ENCODE results near the gene RASGRF2. TPM values are rescaled to one million over a fixed set of nuclear protein-coding genes. Genes with fewer than 3 reads are reported as not detected.

The RASGRF2 gene
- total and polyA plus RNA-seq, 2 of the 8 experiments (the other 6 are each of a cell fraction or from before 2014, with no cell fraction given): 2.6 to 29.5 TPM

DNA sequence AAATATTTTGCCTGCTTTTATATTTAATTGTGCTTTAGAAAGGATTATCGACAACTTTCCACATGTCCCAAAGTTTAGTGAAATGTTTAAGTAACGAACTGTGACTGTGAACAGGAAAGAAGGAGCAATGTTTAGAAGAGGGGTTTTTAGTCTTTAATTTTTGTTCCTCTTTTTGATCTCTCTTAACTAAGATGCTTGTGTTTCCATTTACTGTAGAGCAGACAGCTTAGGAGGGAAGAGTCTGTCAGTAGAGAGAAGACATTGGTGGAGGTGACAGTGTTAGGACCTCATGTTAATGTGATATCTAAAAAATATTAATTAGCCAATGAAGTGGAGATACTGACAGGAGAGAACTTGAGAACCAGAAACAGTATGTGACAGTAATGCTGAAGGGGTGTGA, 92.2 kb downstream of the RASGRF2 start (continued):
- TF ChIP-seq, protein P1, sequence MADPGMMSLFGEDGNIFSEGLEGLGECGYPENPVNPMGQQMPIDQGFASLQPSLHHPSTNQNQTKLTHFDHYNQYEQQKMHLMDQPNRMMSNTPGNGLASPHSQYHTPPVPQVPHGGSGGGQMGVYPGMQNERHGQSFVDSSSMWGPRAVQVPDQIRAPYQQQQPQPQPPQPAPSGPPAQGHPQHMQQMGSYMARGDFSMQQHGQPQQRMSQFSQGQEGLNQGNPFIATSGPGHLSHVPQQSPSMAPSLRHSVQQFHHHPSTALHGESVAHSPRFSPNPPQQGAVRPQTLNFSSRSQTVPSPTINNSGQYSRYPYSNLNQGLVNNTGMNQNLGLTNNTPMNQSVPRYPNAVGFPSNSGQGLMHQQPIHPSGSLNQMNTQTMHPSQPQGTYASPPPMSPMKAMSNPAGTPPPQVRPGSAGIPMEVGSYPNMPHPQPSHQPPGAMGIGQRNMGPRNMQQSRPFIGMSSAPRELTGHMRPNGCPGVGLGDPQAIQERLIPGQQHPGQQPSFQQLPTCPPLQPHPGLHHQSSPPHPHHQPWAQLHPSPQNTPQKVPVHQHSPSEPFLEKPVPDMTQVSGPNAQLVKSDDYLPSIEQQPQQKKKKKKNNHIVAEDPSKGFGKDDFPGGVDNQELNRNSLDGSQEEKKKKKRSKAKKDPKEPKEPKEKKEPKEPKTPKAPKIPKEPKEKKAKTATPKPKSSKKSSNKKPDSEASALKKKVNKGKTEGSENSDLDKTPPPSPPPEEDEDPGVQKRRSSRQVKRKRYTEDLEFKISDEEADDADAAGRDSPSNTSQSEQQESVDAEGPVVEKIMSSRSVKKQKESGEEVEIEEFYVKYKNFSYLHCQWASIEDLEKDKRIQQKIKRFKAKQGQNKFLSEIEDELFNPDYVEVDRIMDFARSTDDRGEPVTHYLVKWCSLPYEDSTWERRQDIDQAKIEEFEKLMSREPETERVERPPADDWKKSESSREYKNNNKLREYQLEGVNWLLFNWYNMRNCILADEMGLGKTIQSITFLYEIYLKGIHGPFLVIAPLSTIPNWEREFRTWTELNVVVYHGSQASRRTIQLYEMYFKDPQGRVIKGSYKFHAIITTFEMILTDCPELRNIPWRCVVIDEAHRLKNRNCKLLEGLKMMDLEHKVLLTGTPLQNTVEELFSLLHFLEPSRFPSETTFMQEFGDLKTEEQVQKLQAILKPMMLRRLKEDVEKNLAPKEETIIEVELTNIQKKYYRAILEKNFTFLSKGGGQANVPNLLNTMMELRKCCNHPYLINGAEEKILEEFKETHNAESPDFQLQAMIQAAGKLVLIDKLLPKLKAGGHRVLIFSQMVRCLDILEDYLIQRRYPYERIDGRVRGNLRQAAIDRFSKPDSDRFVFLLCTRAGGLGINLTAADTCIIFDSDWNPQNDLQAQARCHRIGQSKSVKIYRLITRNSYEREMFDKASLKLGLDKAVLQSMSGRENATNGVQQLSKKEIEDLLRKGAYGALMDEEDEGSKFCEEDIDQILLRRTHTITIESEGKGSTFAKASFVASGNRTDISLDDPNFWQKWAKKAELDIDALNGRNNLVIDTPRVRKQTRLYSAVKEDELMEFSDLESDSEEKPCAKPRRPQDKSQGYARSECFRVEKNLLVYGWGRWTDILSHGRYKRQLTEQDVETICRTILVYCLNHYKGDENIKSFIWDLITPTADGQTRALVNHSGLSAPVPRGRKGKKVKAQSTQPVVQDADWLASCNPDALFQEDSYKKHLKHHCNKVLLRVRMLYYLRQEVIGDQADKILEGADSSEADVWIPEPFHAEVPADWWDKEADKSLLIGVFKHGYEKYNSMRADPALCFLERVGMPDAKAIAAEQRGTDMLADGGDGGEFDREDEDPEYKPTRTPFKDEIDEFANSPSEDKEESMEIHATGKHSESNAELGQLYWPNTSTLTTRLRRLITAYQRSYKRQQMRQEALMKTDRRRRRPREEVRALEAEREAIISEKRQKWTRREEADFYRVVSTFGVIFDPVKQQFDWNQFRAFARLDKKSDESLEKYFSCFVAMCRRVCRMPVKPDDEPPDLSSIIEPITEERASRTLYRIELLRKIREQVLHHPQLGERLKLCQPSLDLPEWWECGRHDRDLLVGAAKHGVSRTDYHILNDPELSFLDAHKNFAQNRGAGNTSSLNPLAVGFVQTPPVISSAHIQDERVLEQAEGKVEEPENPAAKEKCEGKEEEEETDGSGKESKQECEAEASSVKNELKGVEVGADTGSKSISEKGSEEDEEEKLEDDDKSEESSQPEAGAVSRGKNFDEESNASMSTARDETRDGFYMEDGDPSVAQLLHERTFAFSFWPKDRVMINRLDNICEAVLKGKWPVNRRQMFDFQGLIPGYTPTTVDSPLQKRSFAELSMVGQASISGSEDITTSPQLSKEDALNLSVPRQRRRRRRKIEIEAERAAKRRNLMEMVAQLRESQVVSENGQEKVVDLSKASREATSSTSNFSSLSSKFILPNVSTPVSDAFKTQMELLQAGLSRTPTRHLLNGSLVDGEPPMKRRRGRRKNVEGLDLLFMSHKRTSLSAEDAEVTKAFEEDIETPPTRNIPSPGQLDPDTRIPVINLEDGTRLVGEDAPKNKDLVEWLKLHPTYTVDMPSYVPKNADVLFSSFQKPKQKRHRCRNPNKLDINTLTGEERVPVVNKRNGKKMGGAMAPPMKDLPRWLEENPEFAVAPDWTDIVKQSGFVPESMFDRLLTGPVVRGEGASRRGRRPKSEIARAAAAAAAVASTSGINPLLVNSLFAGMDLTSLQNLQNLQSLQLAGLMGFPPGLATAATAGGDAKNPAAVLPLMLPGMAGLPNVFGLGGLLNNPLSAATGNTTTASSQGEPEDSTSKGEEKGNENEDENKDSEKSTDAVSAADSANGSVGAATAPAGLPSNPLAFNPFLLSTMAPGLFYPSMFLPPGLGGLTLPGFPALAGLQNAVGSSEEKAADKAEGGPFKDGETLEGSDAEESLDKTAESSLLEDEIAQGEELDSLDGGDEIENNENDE (IDR thresholded peaks at IDR 0.05; ENCODE audit: insufficient replicate concordance, low read length): no peak
- no peak for TF ChIP-seq RAD21 (IDR thresholded peaks at IDR 0.05 in 1 of 2, conservative IDR thresholded peaks at IDR 0.05 in 1 of 2; ENCODE audit: low read depth in 2 of 2, low read length in 2 of 2)
- no peak for TF ChIP-seq KDM4A (IDR thresholded peaks at IDR 0.05; ENCODE audit: low read depth, low read length, severe bottlenecking)
- no peak for TF ChIP-seq RBBP5 (IDR thresholded peaks at IDR 0.05; ENCODE audit: borderline replicate concordance, low read depth, low read length)
- TF ChIP-seq JUN (IDR thresholded peaks at IDR 0.05; ENCODE audit: low read depth, low read length): no peak
- no peak for TF ChIP-seq HDAC6 (IDR thresholded peaks at IDR 0.05; ENCODE audit: low read depth, low read length)
- no peak for TF ChIP-seq POLR2A (IDR thresholded peaks at IDR 0.05; ENCODE audit: control extremely low read depth in 1 of 2, low read depth in 2 of 2, low read length in 2 of 2)
- TF ChIP-seq, protein P2, sequence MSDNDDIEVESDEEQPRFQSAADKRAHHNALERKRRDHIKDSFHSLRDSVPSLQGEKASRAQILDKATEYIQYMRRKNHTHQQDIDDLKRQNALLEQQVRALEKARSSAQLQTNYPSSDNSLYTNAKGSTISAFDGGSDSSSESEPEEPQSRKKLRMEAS (IDR thresholded peaks at IDR 0.05): no peak
- no peak for TF ChIP-seq NANOG (IDR thresholded peaks at IDR 0.05; ENCODE audit: insufficient read depth, low read depth, low read length, poor library complexity, severe bottlenecking)

Measured in H1 (cell line).